H9 (cell line): ENCODE measurements around the gene XIRP1. TPM values are rescaled to one million over a fixed set of nuclear protein-coding genes. Genes with fewer than 3 reads are reported as not detected.

ENCODE experiments used
- DNase-seq: peaks from one replicate; pipeline ENCODE4 v3.0.0-alpha.2; 2017
- H2AFZ ChIP-seq: one replicate; pipeline ENCODE4 v1.6.1; 2013; ENCODE audit warnings: mild to moderate bottlenecking, low read length, control low read depth, moderate library complexity
- H2AK5ac ChIP-seq: 2 replicates; pipeline ENCODE4 v1.6.1; 2013; ENCODE audit warnings: low read length, control low read depth, mixed read lengths; ENCODE audit not compliant: insufficient read length
- H2BK120ac ChIP-seq: one replicate; pipeline ENCODE4 v1.6.1; 2013; ENCODE audit warnings: low read depth, mild to moderate bottlenecking, low read length, control low read depth, inconsistent platforms; ENCODE audit not compliant: poor library complexity, severe bottlenecking
- H2BK12ac ChIP-seq: 2 replicates; pipeline ENCODE4 v1.6.1; 2013; ENCODE audit warnings: low read length, control low read depth, mixed read lengths, low read depth; ENCODE audit not compliant: insufficient read length
- H2BK15ac ChIP-seq: 2 replicates; pipeline ENCODE4 v1.6.1; 2013; ENCODE audit warnings: low read depth, low read length, control low read depth
- H2BK20ac ChIP-seq: one replicate; pipeline ENCODE4 v1.6.1; 2013; ENCODE audit warnings: low read depth, mild to moderate bottlenecking, low read length, control low read depth, inconsistent platforms; ENCODE audit not compliant: poor library complexity, severe bottlenecking
- H2BK5ac ChIP-seq: 2 replicates; pipeline ENCODE4 v1.6.1; 2013; ENCODE audit warnings: low read length, control low read depth, mixed read lengths; ENCODE audit not compliant: insufficient read length
- H3K14ac ChIP-seq: 2 replicates; pipeline ENCODE4 v1.6.1; 2013; ENCODE audit warnings: low read length, control low read depth; ENCODE audit not compliant: insufficient read depth
- H3K18ac ChIP-seq: 2 replicates; pipeline ENCODE4 v1.6.1; 2013; ENCODE audit warnings: low read depth, mild to moderate bottlenecking, mixed read lengths, low read length, control low read depth; ENCODE audit not compliant: insufficient read length
- H3K23ac ChIP-seq: 2 replicates; pipeline ENCODE4 v1.6.1; 2013; ENCODE audit warnings: low read length, control low read depth, mixed read lengths, low read depth; ENCODE audit not compliant: insufficient read length
- H3K23me2 ChIP-seq: 2 replicates; pipeline ENCODE4 v1.6.1; 2013; ENCODE audit warnings: low read depth, mild to moderate bottlenecking, mixed read lengths, low read length, control low read depth; ENCODE audit not compliant: insufficient read length, poor library complexity, severe bottlenecking
- H3K27ac ChIP-seq: 2 replicates; pipeline ENCODE4 v1.5.1; 2013; ENCODE audit warnings: low read length, control low read depth, mixed read lengths, low read depth; ENCODE audit not compliant: insufficient read length
- H3K27me3 ChIP-seq: 2 replicates; pipeline ENCODE4 v1.6.1; 2013; ENCODE audit warnings: low read length, control low read depth, inconsistent platforms; ENCODE audit not compliant: insufficient read depth
- H3K4ac ChIP-seq: 2 replicates; pipeline ENCODE4 v1.6.1; 2013; ENCODE audit warnings: low read depth, mild to moderate bottlenecking, control low read depth, inconsistent platforms, low read length, moderate library complexity
- H3K4me1 ChIP-seq: 2 replicates; pipeline ENCODE4 v1.6.1; 2013; ENCODE audit warnings: low read length, control low read depth, inconsistent platforms; ENCODE audit not compliant: insufficient read depth
- H3K4me2 ChIP-seq: 2 replicates; pipeline ENCODE4 v1.6.1; 2013; ENCODE audit warnings: low read length, control low read depth, mixed read lengths; ENCODE audit not compliant: insufficient read length, insufficient read depth
- H3K56ac ChIP-seq: 2 replicates; pipeline ENCODE4 v1.6.1; 2013; ENCODE audit warnings: low read depth, mild to moderate bottlenecking, mixed read lengths, low read length, control low read depth; ENCODE audit not compliant: insufficient read length
- H3K79me1 ChIP-seq: 2 replicates; pipeline ENCODE4 v1.6.1; 2013; ENCODE audit warnings: low read depth, mild to moderate bottlenecking, moderate library complexity, low read length, control low read depth, inconsistent platforms; ENCODE audit not compliant: insufficient read depth, poor library complexity, severe bottlenecking
- H3K79me2 ChIP-seq: 2 replicates; pipeline ENCODE4 v1.6.1; 2013; ENCODE audit warnings: low read length, control low read depth, inconsistent platforms; ENCODE audit not compliant: insufficient read depth
- H3K9ac ChIP-seq: 2 replicates; pipeline ENCODE4 v1.6.1; 2013; ENCODE audit warnings: low read length, control low read depth, mixed read lengths; ENCODE audit not compliant: insufficient read length; ENCODE audit errors: extremely low read depth
- H3K9me3 ChIP-seq: one replicate; pipeline ENCODE4 v1.6.1; 2013; ENCODE audit warnings: low read depth, low read length, inconsistent platforms; ENCODE audit not compliant: control insufficient read depth
- H3T11ph ChIP-seq: one replicate; pipeline ENCODE4 v1.6.1; 2013; ENCODE audit warnings: mild to moderate bottlenecking, low read length, control low read depth, inconsistent platforms
- H4K20me1 ChIP-seq: one replicate; pipeline ENCODE4 v1.6.1; 2013; ENCODE audit not compliant: control insufficient read depth, insufficient read length, insufficient read depth
- H4K5ac ChIP-seq: 2 replicates; pipeline ENCODE4 v1.6.1; 2013; ENCODE audit warnings: low read depth, mild to moderate bottlenecking, mixed read lengths, low read length, control low read depth; ENCODE audit not compliant: insufficient read length
- H4K8ac ChIP-seq: replicated peaks from 2 replicates; pipeline ENCODE4 v1.6.1; 2013; ENCODE audit warnings: low read length, control low read depth, mixed read lengths, low read depth; ENCODE audit not compliant: insufficient read length
- H4K91ac ChIP-seq: 2 replicates; pipeline ENCODE4 v1.6.1; 2013; ENCODE audit warnings: low read depth, mild to moderate bottlenecking, moderate library complexity, mixed read lengths, low read length, control low read depth; ENCODE audit not compliant: insufficient read length
- H3K27ac Mint-ChIP-seq, 3 experiments: 2 replicates in 2 of 3; 3 replicates in 1 of 3; pipeline ENCODE4 v1.8.0; 2020 to 2021; ENCODE audit warnings: mixed read lengths in 3 of 3, mild to moderate bottlenecking in 1 of 3, moderate library complexity in 1 of 3
- H3K27me3 Mint-ChIP-seq: 2 replicates; pipeline ENCODE4 v1.8.0; 2021; ENCODE audit warnings: low read depth, mild to moderate bottlenecking, moderate library complexity, mixed read lengths
- H3K36me3 Mint-ChIP-seq, 3 experiments: 2 replicates in 2 of 3; 3 replicates in 1 of 3; pipeline ENCODE4 v1.8.0; 2020 to 2021; ENCODE audit warnings: low read depth in 3 of 3, mixed read lengths in 3 of 3; ENCODE audit not compliant: insufficient read depth in 1 of 3
- H3K4me1 Mint-ChIP-seq, 2 experiments: 2 replicates each; pipeline ENCODE4 v1.8.0; 2020; ENCODE audit warnings: mixed read lengths in 2 of 2
- H3K4me3 Mint-ChIP-seq, 2 experiments: 2 replicates in 1 of 2; 3 replicates in 1 of 2; pipeline ENCODE4 v1.8.0; 2020 to 2021; ENCODE audit warnings: mild to moderate bottlenecking in 2 of 2, mixed read lengths in 2 of 2, moderate library complexity in 1 of 2
- H3K9me3 Mint-ChIP-seq, 2 experiments: 2 replicates in 1 of 2; 3 replicates in 1 of 2; pipeline ENCODE4 v1.8.0; 2020; ENCODE audit warnings: mild to moderate bottlenecking in 2 of 2, mixed read lengths in 2 of 2, moderate library complexity in 1 of 2
- CTCF ChIP-seq: fragments of 200-600 bp; sonication (generic); conservative IDR thresholded peaks from 3 replicates; pipeline ENCODE4 v1.8.0; 2021; ENCODE audit warnings: antibody characterized with exemption, mild to moderate bottlenecking
- total RNA-seq: library from RNA; stranded (reverse); gene quantifications from 2 replicates; pipeline ENCODE4 v1.2.1, GENCODE V29; 2021

XIRP1 gene
- total RNA-seq, 1 experiment from 2014 or later: not detected

- no peak overlapping the region for H3K27ac Mint-ChIP-seq
- peaks cover 14% of the 10 kb centered on the region for H3K27me3 Mint-ChIP-seq
These were observed 49.2 kb upstream of the XIRP1 start for GRCh38 chr3:39241561-39241960.

More at GRCh38 chr3:39241561-39241960, 49.2 kb upstream of the XIRP1 start:
- Histone ChIP-seq H2AFZ (no peak overlapping the region), H3K14ac (no peak overlapping the region), H2BK120ac (no peak overlapping the region), H3K27me3 (no peaks in the 10 kb centered on the region), H2BK12ac (no peak overlapping the region), H4K20me1 (no peaks in the 10 kb centered on the region), H2BK20ac (no peak overlapping the region), H3K27ac (no peak overlapping the region), H4K5ac (no peak overlapping the region), H2BK5ac (no peak overlapping the region), H2BK15ac (no peak overlapping the region), H4K8ac (no peak overlapping the region), H3K9me3 (no peaks in the 10 kb centered on the region), H3K79me1 (no peaks in the 10 kb centered on the region), H3K9ac (no peak overlapping the region), H3K23me2 (no peaks in the 10 kb centered on the region), H3K4me1 (no peaks in the 10 kb centered on the region), H3K79me2 (no peaks in the 10 kb centered on the region), H4K91ac (no peak overlapping the region), H3K4ac (no peak overlapping the region), H3K4me2 (no peak overlapping the region), H3T11ph (no peak overlapping the region), H3K56ac (no peak overlapping the region), H2AK5ac (no peak overlapping the region), H3K23ac (no peak overlapping the region), H3K18ac (no peak overlapping the region)
- H3K9me3 Mint-ChIP-seq: no peaks in the 10 kb centered on the region
- no peak for DNase-seq
- no peak overlapping the region for H3K4me3 Mint-ChIP-seq
- peaks cover 4% of the 10 kb centered on the region in 2 experiments; a peak in 3 of 4 replicates for H3K4me1 Mint-ChIP-seq
- no peak for TF ChIP-seq CTCF
- no peaks in the 10 kb centered on the region for H3K36me3 Mint-ChIP-seq
